ENCODE results near the gene NDNF.

DNA sequence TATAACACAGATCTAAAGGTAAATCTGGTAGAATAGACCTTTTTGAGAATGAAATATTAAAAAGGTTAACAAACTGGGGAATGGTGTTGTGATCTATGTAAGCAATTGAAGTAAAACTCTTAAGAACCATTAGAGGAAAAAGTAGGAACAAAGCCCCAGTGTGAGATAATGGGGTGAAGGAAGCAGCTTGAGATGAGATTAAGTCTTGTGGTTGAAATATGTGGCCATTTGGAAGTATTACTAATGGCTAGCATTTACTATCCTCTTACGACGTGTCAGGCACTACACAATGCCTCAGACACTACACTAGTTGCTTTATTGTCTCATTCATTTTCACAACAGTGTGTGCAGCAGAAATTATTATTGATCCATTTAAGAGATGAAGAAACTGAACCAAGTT is 25.9 kb upstream of the NDNF start:
- TF ChIP-seq, protein P1, sequence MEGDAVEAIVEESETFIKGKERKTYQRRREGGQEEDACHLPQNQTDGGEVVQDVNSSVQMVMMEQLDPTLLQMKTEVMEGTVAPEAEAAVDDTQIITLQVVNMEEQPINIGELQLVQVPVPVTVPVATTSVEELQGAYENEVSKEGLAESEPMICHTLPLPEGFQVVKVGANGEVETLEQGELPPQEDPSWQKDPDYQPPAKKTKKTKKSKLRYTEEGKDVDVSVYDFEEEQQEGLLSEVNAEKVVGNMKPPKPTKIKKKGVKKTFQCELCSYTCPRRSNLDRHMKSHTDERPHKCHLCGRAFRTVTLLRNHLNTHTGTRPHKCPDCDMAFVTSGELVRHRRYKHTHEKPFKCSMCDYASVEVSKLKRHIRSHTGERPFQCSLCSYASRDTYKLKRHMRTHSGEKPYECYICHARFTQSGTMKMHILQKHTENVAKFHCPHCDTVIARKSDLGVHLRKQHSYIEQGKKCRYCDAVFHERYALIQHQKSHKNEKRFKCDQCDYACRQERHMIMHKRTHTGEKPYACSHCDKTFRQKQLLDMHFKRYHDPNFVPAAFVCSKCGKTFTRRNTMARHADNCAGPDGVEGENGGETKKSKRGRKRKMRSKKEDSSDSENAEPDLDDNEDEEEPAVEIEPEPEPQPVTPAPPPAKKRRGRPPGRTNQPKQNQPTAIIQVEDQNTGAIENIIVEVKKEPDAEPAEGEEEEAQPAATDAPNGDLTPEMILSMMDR (conservative IDR thresholded peaks at IDR 0.05; ENCODE audit: low read length) = no peak
- TF ChIP-seq EZH2phosphoT487 (IDR thresholded peaks at IDR 0.05; ENCODE audit: borderline replicate concordance) = no peak

All from Loucy (cell line).